Astrocyte (in vitro differentiated cells and primary cell): ENCODE measurements around the gene VRK1. TPM values are rescaled to one million over a fixed set of nuclear protein-coding genes. Genes with fewer than 3 reads are reported as not detected.

ENCODE experiments used
- DNase-seq: peaks from one replicate; pipeline ENCODE4 v3.0.0-alpha.2; 2010; ENCODE audit warnings: low read depth
- FAIRE-seq: peaks from 2 replicates; lab custom pipeline; 2011; peaks lifted over from hg19 to GRCh38; lab: Jason Lieb, UNC
- H2AFZ ChIP-seq: 2 replicates; pipeline ENCODE4 v1.6.0; 2012; ENCODE audit warnings: low read depth, low read length, inconsistent platforms
- H3K27ac ChIP-seq: 2 replicates; pipeline ENCODE4 v1.5.1; 2011; ENCODE audit warnings: low read depth, low read length, inconsistent platforms
- H3K27me3 ChIP-seq: 2 replicates; pipeline ENCODE4 v1.6.0; 2011; ENCODE audit warnings: low read length, inconsistent platforms; ENCODE audit not compliant: insufficient read depth
- H3K36me3 ChIP-seq: 2 replicates; pipeline ENCODE4 v1.5.1; 2011; ENCODE audit warnings: low read length, inconsistent platforms; ENCODE audit not compliant: insufficient read depth
- H3K4me1 ChIP-seq: 2 replicates; pipeline ENCODE4 v1.5.1; 2011; ENCODE audit warnings: low read length, inconsistent platforms; ENCODE audit not compliant: insufficient read depth
- H3K4me2 ChIP-seq: 2 replicates; pipeline ENCODE4 v1.6.0; 2012; ENCODE audit warnings: low read length, inconsistent platforms
- H3K4me3 ChIP-seq: 2 replicates; pipeline ENCODE4 v1.5.1; 2011; ENCODE audit warnings: low read depth, mild to moderate bottlenecking, low read length, inconsistent platforms; ENCODE audit not compliant: insufficient read depth
- H3K79me2 ChIP-seq: 2 replicates; pipeline ENCODE4 v1.6.0; 2012; ENCODE audit warnings: mild to moderate bottlenecking, low read length, inconsistent platforms; ENCODE audit not compliant: insufficient read depth
- H3K9ac ChIP-seq: 2 replicates; pipeline ENCODE4 v1.6.0; 2012; ENCODE audit warnings: mild to moderate bottlenecking, low read length, inconsistent platforms
- H3K9me3 ChIP-seq: 2 replicates; pipeline ENCODE4 v1.5.1; 2012; ENCODE audit warnings: low read depth, mild to moderate bottlenecking, low read length, inconsistent platforms; ENCODE audit not compliant: insufficient read depth
- H4K20me1 ChIP-seq: 2 replicates; pipeline ENCODE4 v1.6.0; 2012; ENCODE audit warnings: low read length, inconsistent platforms; ENCODE audit not compliant: insufficient read depth
- H3K27ac Mint-ChIP-seq: one replicate; pipeline ENCODE4 v1.8.0; 2021; ENCODE audit warnings: mild to moderate bottlenecking, mixed read lengths; ENCODE audit not compliant: unreplicated experiment
- H3K27me3 Mint-ChIP-seq: one replicate; pipeline ENCODE4 v1.8.0; 2021; ENCODE audit warnings: low read depth, mixed read lengths; ENCODE audit not compliant: unreplicated experiment
- H3K36me3 Mint-ChIP-seq: one replicate; pipeline ENCODE4 v1.8.0; 2021; ENCODE audit warnings: low read depth, mixed read lengths; ENCODE audit not compliant: unreplicated experiment
- H3K4me1 Mint-ChIP-seq: one replicate; pipeline ENCODE4 v1.8.0; 2021; ENCODE audit warnings: low read depth, mixed read lengths; ENCODE audit not compliant: unreplicated experiment
- H3K4me3 Mint-ChIP-seq: one replicate; pipeline ENCODE4 v1.8.0; 2021; ENCODE audit warnings: mild to moderate bottlenecking, moderate library complexity, mixed read lengths; ENCODE audit not compliant: unreplicated experiment
- H3K9me3 Mint-ChIP-seq: one replicate; pipeline ENCODE4 v1.8.0; 2021; ENCODE audit warnings: mild to moderate bottlenecking, mixed read lengths; ENCODE audit not compliant: unreplicated experiment
- EZH2 ChIP-seq: IDR thresholded peaks from 2 replicates; pipeline ENCODE4 v1.6.1; 2012; ENCODE audit warnings: mild to moderate bottlenecking, low read length, inconsistent platforms; ENCODE audit not compliant: insufficient read depth
- total RNA-seq: library from RNA; stranded (reverse); gene quantifications from 2 replicates; pipeline ENCODE4 v1.2.1, GENCODE V29; 2021
- TF ChIP-seq, protein P1 (sequence below): IDR thresholded peaks from 2 replicates; pipeline ENCODE4 v1.5.1; 2011; ENCODE audit warnings: low read depth, mild to moderate bottlenecking, inconsistent platforms, low read length, moderate library complexity; ENCODE audit not compliant: insufficient read depth

The VRK1 gene
- total RNA-seq, 1 donor from 2014 or later = 11.6 TPM

DNA sequence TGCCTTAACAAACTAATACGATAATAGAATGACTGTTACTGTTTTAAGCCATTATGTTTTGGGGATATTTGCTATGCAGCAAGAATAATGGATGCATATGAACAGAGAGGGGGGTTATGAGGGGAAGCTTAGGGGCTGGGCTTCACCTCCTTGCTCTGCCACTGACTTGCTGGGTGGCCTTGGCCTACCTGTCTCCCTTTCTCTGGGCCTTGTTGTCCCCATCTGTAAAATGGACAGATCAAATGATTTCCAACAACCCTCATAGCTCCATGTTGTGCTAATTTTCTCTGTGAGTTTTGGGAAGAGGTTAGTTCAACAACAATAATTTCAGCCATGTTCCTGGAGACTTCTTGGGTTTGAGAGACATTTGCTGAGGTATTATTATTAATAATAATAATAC lies 119.6 kb downstream of the VRK1 start:
- Mint-ChIP-seq H3K4me1 (no peaks in the 10 kb centered on the region), H3K27me3 (peaks cover 4% of the 10 kb centered on the region), H3K4me3 (no peak overlapping the region), H3K9me3 (peaks cover 9% of the 10 kb centered on the region), H3K27ac (no peak overlapping the region), H3K36me3 (peaks cover 5% of the 10 kb centered on the region)
- Histone ChIP-seq H3K27ac (no peak overlapping the region), H3K27me3 (peaks cover 2% of the 10 kb centered on the region), H3K9me3 (no peaks in the 10 kb centered on the region), H4K20me1 (no peaks in the 10 kb centered on the region), H3K4me2 (no peak overlapping the region), H3K4me1 (no peaks in the 10 kb centered on the region), H3K36me3 (no peaks in the 10 kb centered on the region), H2AFZ (no peak overlapping the region), H3K79me2 (no peaks in the 10 kb centered on the region), H3K4me3 (no peak overlapping the region), H3K9ac (no peak overlapping the region)
- DNase-seq = no peak
- TF ChIP-seq, protein P1, sequence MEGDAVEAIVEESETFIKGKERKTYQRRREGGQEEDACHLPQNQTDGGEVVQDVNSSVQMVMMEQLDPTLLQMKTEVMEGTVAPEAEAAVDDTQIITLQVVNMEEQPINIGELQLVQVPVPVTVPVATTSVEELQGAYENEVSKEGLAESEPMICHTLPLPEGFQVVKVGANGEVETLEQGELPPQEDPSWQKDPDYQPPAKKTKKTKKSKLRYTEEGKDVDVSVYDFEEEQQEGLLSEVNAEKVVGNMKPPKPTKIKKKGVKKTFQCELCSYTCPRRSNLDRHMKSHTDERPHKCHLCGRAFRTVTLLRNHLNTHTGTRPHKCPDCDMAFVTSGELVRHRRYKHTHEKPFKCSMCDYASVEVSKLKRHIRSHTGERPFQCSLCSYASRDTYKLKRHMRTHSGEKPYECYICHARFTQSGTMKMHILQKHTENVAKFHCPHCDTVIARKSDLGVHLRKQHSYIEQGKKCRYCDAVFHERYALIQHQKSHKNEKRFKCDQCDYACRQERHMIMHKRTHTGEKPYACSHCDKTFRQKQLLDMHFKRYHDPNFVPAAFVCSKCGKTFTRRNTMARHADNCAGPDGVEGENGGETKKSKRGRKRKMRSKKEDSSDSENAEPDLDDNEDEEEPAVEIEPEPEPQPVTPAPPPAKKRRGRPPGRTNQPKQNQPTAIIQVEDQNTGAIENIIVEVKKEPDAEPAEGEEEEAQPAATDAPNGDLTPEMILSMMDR = no peak
- no peak for TF ChIP-seq EZH2
- FAIRE-seq = no peak

DNA sequence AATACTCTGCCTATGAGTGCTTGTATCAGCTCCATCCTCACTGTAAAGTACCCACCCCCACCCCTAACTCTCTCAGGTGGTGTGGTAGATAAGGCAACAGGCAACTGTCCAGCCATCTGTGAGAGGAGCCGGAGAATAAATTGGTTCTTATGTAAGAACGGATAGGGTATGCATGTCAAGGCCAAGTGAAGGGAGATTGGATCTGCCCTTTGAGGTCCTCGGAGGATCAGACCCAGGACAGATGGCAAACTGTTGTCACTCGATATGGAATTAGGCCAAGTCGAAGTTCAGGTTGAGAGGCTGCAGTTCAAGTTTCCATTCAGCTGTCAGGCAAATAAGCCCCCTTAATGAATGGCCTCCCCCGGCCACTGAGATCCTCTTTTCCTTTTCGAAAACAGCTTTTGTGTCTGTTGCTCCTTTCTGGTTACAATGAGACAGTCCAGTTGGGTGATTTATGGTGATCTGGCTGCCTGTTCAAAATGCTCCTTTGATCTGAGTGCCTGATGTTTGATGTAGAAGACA lies 120.3 kb downstream of the VRK1 start:
- Histone ChIP-seq H3K79me2 (no peaks in the 10 kb centered on the region), H3K4me3 (no peak overlapping the region), H3K36me3 (no peaks in the 10 kb centered on the region), H3K9me3 (no peaks in the 10 kb centered on the region), H4K20me1 (no peaks in the 10 kb centered on the region), H3K9ac (no peak overlapping the region), H3K27ac (no peak overlapping the region), H2AFZ (no peak overlapping the region), H3K4me2 (no peak overlapping the region), H3K4me1 (no peaks in the 10 kb centered on the region), H3K27me3 (peaks cover 2% of the 10 kb centered on the region)
- Mint-ChIP-seq H3K27me3 (peaks cover 2% of the 10 kb centered on the region), H3K4me1 (no peaks in the 10 kb centered on the region), H3K9me3 (peaks cover 11% of the 10 kb centered on the region), H3K4me3 (no peak overlapping the region), H3K27ac (no peak overlapping the region), H3K36me3 (peaks cover 7% of the 10 kb centered on the region)
- no peak for FAIRE-seq
- TF ChIP-seq EZH2 = no peak
- TF ChIP-seq, protein P1 = no peak
- DNase-seq = no peak

DNA sequence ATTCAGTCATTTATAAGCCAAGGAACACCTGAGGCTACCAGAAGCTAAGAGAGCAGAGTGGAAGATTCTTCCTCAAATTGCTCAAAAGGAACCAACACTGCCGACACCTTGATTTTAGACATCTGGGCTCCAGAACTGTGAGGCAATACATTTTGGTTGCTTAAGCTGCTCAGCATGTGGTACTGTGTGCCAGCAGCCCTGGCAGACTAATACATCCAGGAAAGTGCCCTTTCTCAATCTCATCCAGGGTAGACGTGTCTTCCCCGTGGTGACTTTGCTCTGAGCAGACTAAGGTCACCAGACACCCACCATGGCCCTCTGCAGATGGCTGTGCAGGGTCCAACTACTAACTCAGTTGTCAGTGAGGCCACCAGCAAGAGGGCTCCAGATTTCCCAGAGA lies 122.8 kb downstream of the VRK1 start:
- TF ChIP-seq EZH2 = no peak
- TF ChIP-seq, protein P1 = no peak

More for the DNA sequence above, 122.8 kb downstream of the VRK1 start:
- H3K4me1 ChIP-seq = no peaks in the 10 kb centered on the region
- H3K79me2 ChIP-seq = no peaks in the 10 kb centered on the region
- FAIRE-seq (no peak), DNase-seq (no peak)
- H3K27me3 ChIP-seq = no peaks in the 10 kb centered on the region
- H4K20me1 ChIP-seq = no peaks in the 10 kb centered on the region
- H3K27ac ChIP-seq = no peak overlapping the region
- H3K36me3 ChIP-seq = no peaks in the 10 kb centered on the region
- Mint-ChIP-seq H3K4me3 (no peak overlapping the region), H3K27ac (no peak overlapping the region), H3K9me3 (peaks cover 13% of the 10 kb centered on the region), H3K4me1 (no peaks in the 10 kb centered on the region), H3K36me3 (peaks cover 5% of the 10 kb centered on the region), H3K27me3 (no peaks in the 10 kb centered on the region)
- H2AFZ ChIP-seq = no peak overlapping the region
- no peak overlapping the region for H3K9ac ChIP-seq
- no peak overlapping the region for H3K4me2 ChIP-seq
- no peak overlapping the region for H3K4me3 ChIP-seq
- no peaks in the 10 kb centered on the region for H3K9me3 ChIP-seq
